K562 (cell line): ENCODE data around the gene ZNF641. TPM values are rescaled to one million over a fixed set of nuclear protein-coding genes. Genes with fewer than 3 reads are reported as not detected.

Experiments
- ARHGAP35 ChIP-seq: fragments of 450-650 bp; IDR thresholded peaks from 2 replicates; pipeline ENCODE4 v1.6.1; 2018; ENCODE audit not compliant: partially characterized antibody
- DMBX1 ChIP-seq: fragments of 250-450 bp; sonication (Bioruptor Pico); IDR thresholded peaks from 2 replicates; pipeline ENCODE4 v1.8.0; 2022; ENCODE audit warnings: inconsistent platforms, mild to moderate bottlenecking, moderate library complexity, borderline replicate concordance
- MGA ChIP-seq: fragments of 450-650 bp; IDR thresholded peaks from 2 replicates; pipeline ENCODE4 v1.6.1; 2016; ENCODE audit warnings: mild to moderate bottlenecking, moderate library complexity
- MYBL2 ChIP-seq, 2 experiments: fragments of 450-650 bp in 1 of 2; sonication (generic) in 1 of 2; formaldehyde crosslinking in 1 of 2; IDR thresholded peaks; 2 replicates each; pipeline versions ENCODE4 v1.6.1 to v1.8.1; 2017 to 2022; ENCODE audit warnings: borderline replicate concordance in 1 of 2, inconsistent platforms in 1 of 2, low read depth in 1 of 2, mild to moderate bottlenecking in 1 of 2, missing genetic modification reagents in 1 of 2, moderate library complexity in 1 of 2
- NFE2 ChIP-seq: IDR thresholded peaks from 2 replicates; pipeline ENCODE4 v1.6.1; 2014; ENCODE audit warnings: antibody characterized with exemption, low read depth
- PKNOX1 ChIP-seq: fragments of 450-650 bp; IDR thresholded peaks from 2 replicates; pipeline ENCODE4 v1.6.1; 2016
- PREB ChIP-seq: sonication (generic); formaldehyde crosslinking; IDR thresholded peaks from 2 replicates; pipeline ENCODE4 v1.8.1; 2023; ENCODE audit warnings: mild to moderate bottlenecking, missing genetic modification reagents
- SMC3 ChIP-seq: conservative IDR thresholded peaks from 2 replicates; pipeline ENCODE4 v1.6.1; 2011; ENCODE audit warnings: low read depth, low read length, improper control_type of control experiment; ENCODE audit not compliant: insufficient read depth
- TEAD4 ChIP-seq, 2 experiments: sonication (generic) in 1 of 2; formaldehyde crosslinking in 1 of 2; IDR thresholded peaks; 2 replicates each; pipeline versions ENCODE4 v1.6.1 to v1.8.0; 2012 to 2022; ENCODE audit warnings: borderline replicate concordance in 1 of 2, inconsistent platforms in 1 of 2, low read length in 1 of 2, mild to moderate bottlenecking in 1 of 2, missing genetic modification reagents in 1 of 2
- TFAM ChIP-seq: fragments of 250-450 bp; sonication (Bioruptor Pico); conservative IDR thresholded peaks from 2 replicates; pipeline ENCODE4 v1.5.0; 2021; ENCODE audit warnings: mild to moderate bottlenecking, moderate library complexity
- TRIM25 ChIP-seq: fragments of 450-650 bp; IDR thresholded peaks from 2 replicates; pipeline ENCODE4 v1.7.0; 2016; ENCODE audit warnings: borderline replicate concordance
- ZFX ChIP-seq: sonication (generic); formaldehyde crosslinking; IDR thresholded peaks from 2 replicates; pipeline ENCODE4 v1.8.0; 2022; ENCODE audit warnings: mild to moderate bottlenecking, missing genetic modification reagents, moderate library complexity
- polyA plus RNA-seq, 8 experiments: library from polyadenylated mRNA; depleted of rRNA in 4 of 8; stranded (reverse) in 5 of 8; unstranded in 3 of 8; fragments of >200 nt; fragmentation: Nextera tagmentation in 2 of 8; fragmentation: Illumina TruSeq in 1 of 8; extraction: Ambion mirVana in 2 of 8; extraction: Trizol in 1 of 8; gene quantifications; 2 replicates each; pipeline versions ENCODE4 v1.2.1 to v1.2.3, GENCODE V29; 2011 to 2014; ENCODE audit warnings: inconsistent platforms in 1 of 8, missing spikeins in 1 of 8
- total RNA-seq, 7 experiments: library from RNA; depleted of rRNA in 6 of 7; stranded (reverse); fragments of >200 nt in 6 of 7; fragmentation: Illumina TruSeq in 2 of 7; extraction: Trizol in 2 of 7; gene quantifications; 2 replicates each; pipeline versions ENCODE4 v1.2.1 to v1.2.3, GENCODE V29; 2011 to 2021; ENCODE audit warnings: low replicate concordance in 1 of 7

Gene ZNF641
- total and polyA plus RNA-seq, 9 of the 15 experiments (the other 6 are each of a cell fraction or from before 2014, with no cell fraction given): 2.5 to 15.6 (median 9.2) TPM

GRCh38 chr12:48311313-48311712 lies 39.4 kb downstream of the ZNF641 start (continued):
- TF ChIP-seq DMBX1 (CRISPR knock-in tag) (no peak), ARHGAP35 (no peak), TEAD4 (IDR thresholded peaks at IDR 0.05; ENCODE audit: low read length) (peak; percentile 66), TEAD4 (CRISPR knock-in tag; IDR thresholded peaks at IDR 0.05; ENCODE audit: borderline replicate concordance) (no peak), ZFX (CRISPR knock-in tag) (no peak), TFAM (no peak), PKNOX1 (peak; percentile 77), SMC3 (no peak), PREB (CRISPR knock-in tag) (no peak), NFE2 (no peak), MYBL2 (IDR thresholded peaks at IDR 0.05; ENCODE audit: low read depth) (no peak), MYBL2 (CRISPR knock-in tag; IDR thresholded peaks at IDR 0.05; ENCODE audit: borderline replicate concordance) (no peak), TRIM25 (no peak), MGA (no peak)
